Hepatocyte (in vitro differentiated cells): ENCODE measurements around the gene FBLN1. TPM values are rescaled to one million over a fixed set of nuclear protein-coding genes. Genes with fewer than 3 reads are reported as not detected.

Experiments used
- DNase-seq: peaks from one replicate; pipeline ENCODE4 v3.0.0-alpha.2; 2016; ENCODE audit warnings: low spot score
- H2AFZ ChIP-seq: fragments of 200-600 bp; sonication (generic); 2 replicates; pipeline ENCODE4 v1.6.0; 2016; ENCODE audit warnings: antibody characterized with exemption, mild to moderate bottlenecking
- H3K27ac ChIP-seq: fragments of 200-600 bp; sonication (generic); 2 replicates; pipeline ENCODE4 v1.5.1; 2016; ENCODE audit warnings: mild to moderate bottlenecking
- H3K27me3 ChIP-seq: fragments of 200-600 bp; sonication (generic); 2 replicates; pipeline ENCODE4 v1.6.1; 2016
- H3K36me3 ChIP-seq: fragments of 200-600 bp; sonication (generic); replicated peaks from 2 replicates; pipeline ENCODE4 v1.5.1; 2016; ENCODE audit warnings: low read depth; ENCODE audit not compliant: insufficient read depth
- H3K4me1 ChIP-seq: fragments of 200-600 bp; sonication (generic); 2 replicates; pipeline ENCODE4 v1.5.1; 2016; ENCODE audit warnings: mild to moderate bottlenecking, moderate library complexity; ENCODE audit not compliant: insufficient read depth
- H3K4me2 ChIP-seq: fragments of 200-600 bp; sonication (generic); 2 replicates; pipeline ENCODE4 v1.6.0; 2016
- H3K4me3 ChIP-seq: fragments of 200-600 bp; sonication (generic); 2 replicates; pipeline ENCODE4 v1.5.1; 2016; ENCODE audit warnings: mild to moderate bottlenecking
- H3K79me2 ChIP-seq: fragments of 200-600 bp; sonication (generic); 2 replicates; pipeline ENCODE4 v1.6.0; 2017; ENCODE audit warnings: mild to moderate bottlenecking
- H3K9me2 ChIP-seq: fragments of 200-600 bp; sonication (generic); replicated peaks from 2 replicates; pipeline ENCODE4 v1.6.0; 2017; ENCODE audit warnings: mild to moderate bottlenecking; ENCODE audit not compliant: insufficient read depth
- H3K9me3 ChIP-seq: fragments of 200-600 bp; sonication (generic); 2 replicates; pipeline ENCODE4 v1.5.1; 2016; ENCODE audit warnings: low read depth, mild to moderate bottlenecking
- H4K20me1 ChIP-seq: fragments of 200-600 bp; sonication (generic); 2 replicates; pipeline ENCODE4 v1.6.0; 2016; ENCODE audit warnings: mild to moderate bottlenecking; ENCODE audit not compliant: insufficient read depth, poor library complexity, severe bottlenecking
- CTCF ChIP-seq: fragments of 200-600 bp; sonication (generic); IDR thresholded peaks from 2 replicates; pipeline ENCODE4 v1.5.1; 2016; ENCODE audit warnings: antibody characterized with exemption, mild to moderate bottlenecking; ENCODE audit not compliant: poor library complexity
- EZH2 ChIP-seq: fragments of 200-600 bp; sonication (generic); IDR thresholded peaks from 2 replicates; pipeline ENCODE4 v1.6.1; 2016; ENCODE audit warnings: antibody characterized with exemption, mild to moderate bottlenecking, borderline replicate concordance
- EZH2phosphoT487 ChIP-seq: fragments of 200-600 bp; sonication (generic); IDR thresholded peaks from one replicate; pipeline ENCODE4 v1.6.1; 2018; ENCODE audit warnings: antibody characterized with exemption, mild to moderate bottlenecking, low read depth, moderate library complexity; ENCODE audit not compliant: unreplicated experiment, severe bottlenecking
- WGBS: methylation state at CpG from one replicate; pipeline ENCODE4 v1.1.6; 2016; ENCODE audit warnings: low lambda C conversion rate; ENCODE audit errors: missing lambda C conversion rate; 5-methylcytosine and 5-hydroxymethylcytosine counted together
- polyA plus RNA-seq: library from polyadenylated mRNA; unstranded; fragments of >200 nt; fragmentation: Nextera tagmentation; extraction: Ambion mirVana; gene quantifications from 2 replicates; pipeline ENCODE4 v1.2.1, GENCODE V29; 2016
- total RNA-seq: library from RNA; depleted of rRNA; stranded (reverse); fragments of >200 nt; gene quantifications from 2 replicates; pipeline ENCODE4 v1.2.3, GENCODE V29; 2014

The FBLN1 gene
- total and polyA plus RNA-seq, 2 experiments from 2014 or later = 201 to 669 TPM

GRCh38 chr22:45571089-45571488 lies 68.4 kb downstream of the FBLN1 start:
- Histone ChIP-seq H3K4me3 (no peak overlapping the region), H4K20me1 (no peaks in the 10 kb centered on the region), H3K4me2 (no peak overlapping the region), H3K27ac (no peak overlapping the region), H3K36me3 (no peaks in the 10 kb centered on the region), H3K9me3 (peaks cover 11% of the 10 kb centered on the region), H3K27me3 (no peaks in the 10 kb centered on the region), H2AFZ (no peak overlapping the region), H3K9me2 (no peaks in the 10 kb centered on the region), H3K4me1 (no peaks in the 10 kb centered on the region), H3K79me2 (no peaks in the 10 kb centered on the region)
- DNase-seq = no peak
- no peak for TF ChIP-seq CTCF
- no peak for TF ChIP-seq EZH2
- no peak for TF ChIP-seq EZH2phosphoT487

- no peaks in the 10 kb centered on the region for H3K79me2 ChIP-seq
- no peaks in the 10 kb centered on the region for H3K4me1 ChIP-seq
- peaks cover 11% of the 10 kb centered on the region for H3K9me3 ChIP-seq
- no peaks in the 10 kb centered on the region for H3K36me3 ChIP-seq
- 94% methylated on average over 3 of the region's 3 CpGs for WGBS
- H3K4me3 ChIP-seq = no peak overlapping the region
- no peaks in the 10 kb centered on the region for H3K27me3 ChIP-seq
- H3K9me2 ChIP-seq = no peaks in the 10 kb centered on the region
- peak; percentile 5 for DNase-seq
- no peak overlapping the region for H2AFZ ChIP-seq
- H4K20me1 ChIP-seq = no peaks in the 10 kb centered on the region
- no peak for TF ChIP-seq EZH2phosphoT487
- no peak for TF ChIP-seq CTCF
- TF ChIP-seq EZH2 = no peak
- H3K4me2 ChIP-seq = no peak overlapping the region
- H3K27ac ChIP-seq = no peak overlapping the region
Measured at GRCh38 chr22:45572444-45572843, 69.8 kb downstream of the FBLN1 start.

GRCh38 chr22:45574069-45574703 lies 71.5 kb downstream of the FBLN1 start:
- peaks cover 11% of the 10 kb centered on the region for H3K9me3 ChIP-seq
- TF ChIP-seq EZH2phosphoT487 (no peak), EZH2 (no peak), CTCF (no peak)
- H3K9me2 ChIP-seq = no peaks in the 10 kb centered on the region
- H3K27ac ChIP-seq = no peak overlapping the region
- no peak overlapping the region for H3K4me3 ChIP-seq
- no peaks in the 10 kb centered on the region for H3K79me2 ChIP-seq
- no peaks in the 10 kb centered on the region for H3K27me3 ChIP-seq
- 92% methylated on average over 23 of the region's 23 CpGs for WGBS
- peak; percentile 5 for DNase-seq
- no peak overlapping the region for H3K4me2 ChIP-seq
- H2AFZ ChIP-seq = no peak overlapping the region
- no peaks in the 10 kb centered on the region for H3K36me3 ChIP-seq
- H4K20me1 ChIP-seq = no peaks in the 10 kb centered on the region
- no peaks in the 10 kb centered on the region for H3K4me1 ChIP-seq
